GM12801 (cell line): ENCODE results near the gene AATK.

Source experiments
- TF ChIP-seq, protein P1 (sequence below): IDR thresholded peaks from one replicate; pipeline ENCODE4 v1.5.1; 2011; ENCODE audit warnings: control low read depth; ENCODE audit not compliant: insufficient read length; ENCODE audit errors: extremely low read depth

The AATK gene

GRCh38 chr17:81166033-81166492, at the start of gene AATK:
Gene AATK (minus strand): TSS chr17:81166221. CDS start chr17:81165992, 229 bp downstream.
- TF ChIP-seq, protein P1, sequence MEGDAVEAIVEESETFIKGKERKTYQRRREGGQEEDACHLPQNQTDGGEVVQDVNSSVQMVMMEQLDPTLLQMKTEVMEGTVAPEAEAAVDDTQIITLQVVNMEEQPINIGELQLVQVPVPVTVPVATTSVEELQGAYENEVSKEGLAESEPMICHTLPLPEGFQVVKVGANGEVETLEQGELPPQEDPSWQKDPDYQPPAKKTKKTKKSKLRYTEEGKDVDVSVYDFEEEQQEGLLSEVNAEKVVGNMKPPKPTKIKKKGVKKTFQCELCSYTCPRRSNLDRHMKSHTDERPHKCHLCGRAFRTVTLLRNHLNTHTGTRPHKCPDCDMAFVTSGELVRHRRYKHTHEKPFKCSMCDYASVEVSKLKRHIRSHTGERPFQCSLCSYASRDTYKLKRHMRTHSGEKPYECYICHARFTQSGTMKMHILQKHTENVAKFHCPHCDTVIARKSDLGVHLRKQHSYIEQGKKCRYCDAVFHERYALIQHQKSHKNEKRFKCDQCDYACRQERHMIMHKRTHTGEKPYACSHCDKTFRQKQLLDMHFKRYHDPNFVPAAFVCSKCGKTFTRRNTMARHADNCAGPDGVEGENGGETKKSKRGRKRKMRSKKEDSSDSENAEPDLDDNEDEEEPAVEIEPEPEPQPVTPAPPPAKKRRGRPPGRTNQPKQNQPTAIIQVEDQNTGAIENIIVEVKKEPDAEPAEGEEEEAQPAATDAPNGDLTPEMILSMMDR, result no peak

DNA sequence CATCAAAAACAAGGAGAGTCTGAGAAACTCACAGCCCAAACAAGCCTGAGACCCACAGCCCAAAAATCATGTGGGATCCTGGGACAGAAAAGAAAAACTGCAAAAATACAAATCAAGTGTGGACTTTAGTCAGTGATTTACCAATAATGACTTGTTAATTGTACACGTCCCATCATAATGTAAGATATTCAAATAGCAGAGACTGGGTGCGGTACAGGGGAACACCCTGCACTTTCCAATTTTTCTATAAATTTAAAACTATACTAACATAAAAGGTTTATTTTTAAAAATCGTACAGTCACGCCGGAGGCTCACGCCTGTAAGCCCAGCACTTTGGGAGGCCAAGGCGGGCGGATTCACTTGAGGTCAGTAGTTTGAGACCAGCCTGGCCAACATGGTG, 48.0 kb upstream of the AATK start:
- TF ChIP-seq, protein P1, result no peak

DNA sequence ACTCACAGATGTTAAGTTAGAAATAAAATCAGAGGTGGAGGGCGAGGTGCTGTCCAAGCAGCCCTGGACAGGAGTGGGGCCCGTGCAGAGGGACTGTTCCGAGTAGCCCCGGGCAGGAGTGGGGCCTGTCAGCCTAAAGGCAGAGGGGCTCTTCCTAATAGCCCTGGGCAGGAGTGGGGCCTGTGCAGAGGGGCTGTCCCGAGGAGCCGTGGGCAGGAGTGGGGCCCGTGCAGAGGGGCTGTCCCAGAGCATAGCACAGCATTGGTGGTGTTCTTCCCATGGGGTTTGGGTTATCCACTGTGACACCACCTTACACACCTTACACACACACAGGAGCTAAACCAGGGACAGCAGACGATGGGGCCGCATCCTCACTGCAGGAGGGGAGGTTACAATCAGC, 46.3 kb upstream of the AATK start:
- TF ChIP-seq, protein P1, result no peak

DNA sequence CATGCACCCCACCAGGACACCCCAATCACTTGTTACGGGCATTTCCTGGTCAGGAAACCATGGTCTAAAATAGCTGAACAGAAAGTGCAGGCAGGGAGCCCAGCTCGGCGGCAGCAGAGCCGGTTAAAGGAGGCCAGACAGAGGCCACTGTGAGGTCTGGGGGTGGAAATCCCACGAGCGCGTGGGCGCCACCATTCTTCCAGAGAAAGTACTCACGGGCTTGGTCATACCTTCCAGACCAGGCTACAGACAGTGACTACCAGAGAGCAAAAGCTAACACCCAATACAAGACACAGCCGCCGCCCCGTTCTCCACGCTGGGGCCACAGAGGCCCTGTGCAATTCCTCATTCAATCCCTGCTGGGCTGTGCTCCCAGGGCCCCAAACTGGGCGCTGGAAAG, 44.8 kb upstream of the AATK start:
- TF ChIP-seq, protein P1, result no peak

DNA sequence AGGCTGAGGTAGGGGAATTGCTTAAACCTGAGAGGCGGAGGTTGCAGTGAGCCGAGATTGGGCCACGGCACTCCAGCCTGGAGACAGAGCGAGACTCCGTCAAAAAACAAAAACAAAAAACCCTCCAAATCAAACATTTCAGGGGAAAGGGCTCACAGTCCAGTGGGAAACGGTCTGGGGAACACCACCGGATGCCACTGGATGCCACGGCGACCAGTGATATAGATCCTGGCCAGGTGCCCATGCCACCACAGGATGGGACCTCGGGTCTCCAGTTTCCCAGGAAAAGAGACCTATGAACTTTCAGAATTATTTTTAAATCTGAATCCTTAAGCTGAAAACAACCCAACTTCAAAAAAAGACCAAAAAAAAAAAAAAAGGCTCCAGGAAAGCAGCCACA, 44.4 kb upstream of the AATK start:
- TF ChIP-seq, protein P1, result no peak

DNA sequence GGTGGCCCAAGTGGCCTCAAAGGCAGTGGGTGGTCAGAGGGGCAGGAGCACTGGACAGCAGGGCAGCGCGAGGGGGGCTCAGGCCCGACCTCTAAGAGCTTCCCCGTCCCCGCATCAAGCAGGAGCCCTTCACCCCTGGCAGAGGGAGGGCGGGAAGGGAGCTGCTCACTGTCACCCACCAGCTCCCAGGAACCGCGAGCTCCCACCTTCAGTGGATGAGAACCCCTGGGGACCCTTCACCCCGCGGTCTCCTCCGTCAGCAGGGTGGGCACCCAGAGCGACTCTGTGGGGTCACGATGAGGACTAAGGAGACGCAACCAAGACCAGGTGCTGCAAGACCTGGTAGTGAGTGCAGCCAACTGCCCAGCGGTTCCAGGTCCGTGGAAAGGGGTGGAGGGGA, 43.1 kb upstream of the AATK start:
- TF ChIP-seq, protein P1, result no peak

- TF ChIP-seq, protein P1, result no peak
These were observed 42.6 kb upstream of the AATK start for GRCh38 chr17:81208651-81209050.
